Vagina (tissue), 2 donors: ENCODE data around the gene KRT33A.

Experiments used
- POLR2A ChIP-seq, 2 donors: fragments of 450-650 bp; IDR thresholded peaks; one replicate each; pipeline ENCODE4 v1.6.1; 2017; ENCODE audit warnings: antibody characterized with exemption in 2 of 2, mild to moderate bottlenecking in 2 of 2, moderate library complexity in 2 of 2
- TF ChIP-seq, protein P1 (sequence below), 3 experiments: fragments of 450-650 bp in 2 of 3; fragments of 200-600 bp in 1 of 3; sonication (generic) in 1 of 3; IDR thresholded peaks; one replicate each; pipeline ENCODE4 v1.5.1; 2017 to 2019; ENCODE audit warnings: antibody characterized with exemption in 3 of 3, mild to moderate bottlenecking in 2 of 3, moderate library complexity in 2 of 3

DNA sequence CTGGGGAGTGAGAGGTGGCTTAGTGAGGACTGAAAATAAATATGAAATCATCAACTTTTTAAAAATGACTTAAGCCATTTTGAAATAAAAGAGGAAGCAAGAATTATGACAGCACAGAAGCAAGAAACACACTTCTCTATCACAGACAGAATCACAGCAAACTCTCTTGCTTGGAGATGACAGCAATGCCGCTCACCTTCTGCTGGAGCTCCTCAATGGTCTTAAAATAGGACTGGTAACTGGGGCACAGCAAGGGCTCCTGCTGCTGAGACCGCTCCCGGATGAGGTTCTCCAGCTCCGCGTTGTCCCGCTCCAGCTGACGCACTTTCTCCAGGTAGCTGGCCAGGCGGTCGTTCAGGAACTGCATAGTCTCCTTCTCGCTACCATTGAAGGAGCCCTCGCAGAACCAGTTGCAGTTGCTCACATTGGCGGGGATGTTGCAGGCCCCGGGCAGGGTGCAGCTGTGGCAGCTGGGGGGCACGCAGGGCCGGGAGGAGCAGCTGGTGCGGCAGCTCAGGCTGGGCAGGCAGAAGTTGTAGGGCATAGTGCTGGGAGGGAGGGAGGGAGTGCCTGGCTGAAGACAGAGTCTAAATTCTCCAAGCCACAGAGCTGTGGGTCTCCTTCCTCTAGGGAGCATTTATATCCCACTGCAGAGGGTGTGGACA, 46.5 kb upstream of the KRT33A start, which contains the start of gene KRT31:
- TF ChIP-seq, protein P1, sequence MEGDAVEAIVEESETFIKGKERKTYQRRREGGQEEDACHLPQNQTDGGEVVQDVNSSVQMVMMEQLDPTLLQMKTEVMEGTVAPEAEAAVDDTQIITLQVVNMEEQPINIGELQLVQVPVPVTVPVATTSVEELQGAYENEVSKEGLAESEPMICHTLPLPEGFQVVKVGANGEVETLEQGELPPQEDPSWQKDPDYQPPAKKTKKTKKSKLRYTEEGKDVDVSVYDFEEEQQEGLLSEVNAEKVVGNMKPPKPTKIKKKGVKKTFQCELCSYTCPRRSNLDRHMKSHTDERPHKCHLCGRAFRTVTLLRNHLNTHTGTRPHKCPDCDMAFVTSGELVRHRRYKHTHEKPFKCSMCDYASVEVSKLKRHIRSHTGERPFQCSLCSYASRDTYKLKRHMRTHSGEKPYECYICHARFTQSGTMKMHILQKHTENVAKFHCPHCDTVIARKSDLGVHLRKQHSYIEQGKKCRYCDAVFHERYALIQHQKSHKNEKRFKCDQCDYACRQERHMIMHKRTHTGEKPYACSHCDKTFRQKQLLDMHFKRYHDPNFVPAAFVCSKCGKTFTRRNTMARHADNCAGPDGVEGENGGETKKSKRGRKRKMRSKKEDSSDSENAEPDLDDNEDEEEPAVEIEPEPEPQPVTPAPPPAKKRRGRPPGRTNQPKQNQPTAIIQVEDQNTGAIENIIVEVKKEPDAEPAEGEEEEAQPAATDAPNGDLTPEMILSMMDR (IDR thresholded peaks at IDR 0.05): no peak
- TF ChIP-seq POLR2A (IDR thresholded peaks at IDR 0.05): no peak
